Activated CD8-positive, alpha-beta memory T cell treated with anti-CD3 and anti-CD28 coated beads, Interleukin-2, amount 50 U/mL, for 24 hours (primary cell): Measurements from ENCODE around the gene ACAA2.

Experiments used
- DNase-seq: peaks from one replicate; pipeline ENCODE4 v3.0.0-alpha.2; 2020; ENCODE audit errors: extremely low read depth

The ACAA2 gene

GRCh38 chr18:49767111-49768050 is 46.0 kb downstream of the ACAA2 start:
- DNase-seq = no peak

GRCh38 chr18:49766646-49767045 is 46.7 kb downstream of the ACAA2 start:
- no peak for DNase-seq

DNA sequence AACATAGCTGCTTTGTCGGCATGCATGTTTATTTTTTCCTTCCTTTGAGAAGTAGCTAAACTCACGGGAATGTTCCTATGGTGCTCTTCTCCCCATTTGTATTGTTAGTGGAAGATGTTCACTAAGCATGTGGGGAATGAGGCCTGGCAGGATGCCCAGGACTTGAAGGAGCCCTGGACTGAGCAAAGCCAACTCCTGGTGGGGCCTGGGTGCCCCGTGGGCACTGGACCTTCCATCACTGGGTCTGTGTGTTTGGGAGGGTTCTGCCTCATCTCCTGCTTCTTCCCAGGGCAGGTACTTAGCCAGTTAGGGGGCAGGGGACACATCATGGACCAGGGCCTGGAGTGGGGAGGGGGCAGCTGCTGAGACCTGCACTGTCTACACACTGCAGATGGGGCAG is 49.3 kb downstream of the ACAA2 start:
- DNase-seq = no peak

DNA sequence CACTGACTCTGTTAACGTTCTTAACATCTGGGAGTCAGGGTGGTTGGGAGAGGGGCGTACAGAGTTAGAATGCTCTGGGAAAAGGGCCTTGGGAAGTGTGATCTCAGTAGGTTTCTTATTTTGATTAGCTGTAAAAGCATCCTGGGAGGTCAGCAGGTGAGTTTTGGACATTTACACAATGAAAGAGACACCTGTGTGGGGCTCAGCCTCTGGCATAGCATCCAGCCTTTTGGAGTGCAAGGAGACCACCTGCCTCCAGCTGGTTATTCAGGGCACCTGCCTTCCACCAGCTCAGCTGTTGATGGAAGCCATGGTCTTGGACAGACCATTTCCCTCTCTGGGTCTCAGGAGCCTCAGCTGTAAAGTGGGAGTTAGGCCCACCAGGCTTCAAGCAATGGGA is 49.7 kb downstream of the ACAA2 start:
- DNase-seq = no peak

- no peak for DNase-seq
These were observed 50.9 kb downstream of the ACAA2 start for GRCh38 chr18:49762191-49763077.

DNA sequence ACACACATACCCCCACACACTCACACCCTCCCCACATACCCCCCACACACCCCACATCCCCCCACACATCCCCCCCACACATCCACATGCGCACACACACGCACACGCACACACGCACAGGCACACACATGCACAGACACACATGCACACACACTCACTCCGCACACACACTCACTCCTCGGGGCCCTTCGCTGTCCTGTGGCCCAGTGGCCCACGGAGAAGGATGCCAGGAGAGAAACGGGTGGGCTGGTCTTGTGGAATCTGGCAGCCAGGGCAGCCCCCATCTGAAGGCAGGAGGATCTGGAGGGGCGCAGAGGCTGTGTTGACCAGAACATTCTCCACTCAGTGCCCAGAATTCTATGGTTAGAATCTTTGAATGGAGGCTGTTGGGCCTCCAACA is 51.6 kb downstream of the ACAA2 start:
- no peak for DNase-seq

DNA sequence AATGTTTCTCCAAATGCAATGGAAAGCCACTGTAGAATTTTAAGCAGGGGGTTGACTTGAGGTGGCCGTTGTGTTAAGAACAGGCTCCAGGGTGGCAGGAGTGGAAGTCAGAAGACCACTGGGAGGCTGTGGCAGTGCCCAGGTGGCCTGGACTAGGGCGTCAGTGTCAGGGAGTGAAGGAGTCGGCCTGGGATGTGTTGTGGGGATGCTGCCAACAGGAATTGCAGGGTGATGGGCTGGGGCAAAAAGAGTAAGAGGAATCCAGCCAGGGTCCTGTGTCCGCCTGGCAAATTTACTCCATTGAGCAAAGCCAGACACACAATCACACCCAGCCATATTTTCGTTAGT is 55.1 kb downstream of the ACAA2 start:
- no peak for DNase-seq

DNA sequence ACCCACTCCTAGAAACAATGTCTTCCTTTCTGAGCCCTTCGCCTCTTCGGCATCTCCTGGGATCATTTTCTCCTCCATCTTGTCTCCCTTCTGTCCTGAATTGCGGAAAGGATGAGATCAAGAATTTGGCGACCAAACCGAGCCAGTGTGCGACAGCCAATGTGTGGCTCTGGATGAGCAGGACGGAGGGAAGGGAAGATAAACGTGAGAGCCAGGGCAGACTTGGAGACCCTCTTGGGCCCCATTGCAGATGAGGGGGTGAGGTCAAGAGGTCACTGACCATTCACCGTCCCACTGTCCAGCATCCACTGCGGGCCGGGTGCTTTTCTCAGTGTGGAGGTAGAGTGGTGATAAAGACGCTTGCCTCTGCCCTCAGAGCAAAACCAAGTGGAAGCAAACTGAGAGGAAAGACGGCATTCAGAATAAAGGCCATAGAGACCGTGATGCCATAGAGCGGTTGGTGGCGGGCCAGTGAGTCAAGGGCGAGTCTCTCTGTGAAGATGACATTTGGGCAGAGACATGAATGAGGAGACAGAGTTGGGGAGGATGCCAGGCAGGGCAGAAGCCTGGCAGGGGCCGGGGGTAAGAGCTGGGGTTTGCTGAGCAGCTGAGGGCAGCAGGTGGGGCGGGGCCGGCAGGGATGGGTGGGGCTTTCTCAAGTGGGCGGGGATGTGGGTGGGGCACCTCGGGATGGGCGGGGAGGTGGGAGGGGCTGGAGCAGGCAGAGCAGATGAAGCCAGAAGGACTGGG is 55.6 kb downstream of the ACAA2 start:
- DNase-seq = no peak

DNA sequence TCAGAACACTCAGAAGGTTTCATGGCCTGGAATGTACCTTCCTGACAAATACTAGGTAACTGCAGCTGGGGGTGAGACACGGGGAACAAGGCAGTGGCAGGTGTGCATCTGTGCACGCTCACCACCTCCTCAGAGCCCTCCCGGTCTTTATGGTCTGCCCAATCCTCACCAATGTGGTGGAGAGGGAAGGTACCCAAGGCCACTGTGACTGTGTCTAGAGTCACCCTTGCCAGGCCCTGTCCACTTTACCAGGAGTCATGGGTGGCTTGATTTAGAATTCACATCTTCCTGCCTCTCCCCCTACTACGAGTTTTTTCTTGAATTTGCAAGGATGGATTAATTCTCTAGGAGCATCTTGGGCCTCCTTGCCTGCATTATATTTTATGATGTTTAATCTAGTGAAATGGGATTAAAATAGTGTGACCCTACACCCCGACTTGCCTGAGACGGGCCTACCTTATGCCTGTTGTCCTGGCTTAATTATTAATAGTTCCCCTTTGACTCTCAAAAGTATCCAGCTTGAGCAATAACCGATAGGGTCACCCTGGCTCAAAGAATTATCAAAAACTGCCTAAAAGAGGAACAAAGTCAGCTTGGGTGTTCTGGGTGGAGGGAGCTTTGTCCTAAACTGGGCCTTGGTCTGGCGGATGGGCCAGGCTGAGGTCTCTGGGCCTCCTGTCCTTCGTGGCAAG is 56.5 kb downstream of the ACAA2 start:
- DNase-seq = no peak

DNA sequence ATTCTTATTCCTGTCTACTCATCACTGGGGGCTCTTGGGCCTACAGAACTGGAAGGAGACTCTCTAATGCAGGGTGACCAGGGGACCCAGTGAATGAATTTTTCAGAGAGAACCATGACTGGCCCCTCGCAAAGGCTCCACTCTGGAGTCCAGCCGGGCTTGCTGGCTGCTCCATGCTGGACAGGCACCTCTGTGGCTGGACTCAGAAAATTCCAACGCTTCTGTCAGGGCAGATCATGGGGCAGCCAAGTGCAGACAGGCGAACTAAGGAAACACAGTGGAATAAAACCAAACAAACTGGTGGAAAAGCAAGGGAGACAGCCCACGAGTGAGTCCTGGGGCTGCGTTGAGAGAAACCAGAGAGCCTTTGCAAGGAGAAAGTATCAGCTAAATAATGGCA is 57.2 kb downstream of the ACAA2 start:
- no peak for DNase-seq

- no peak for DNase-seq
These were observed 57.8 kb downstream of the ACAA2 start for GRCh38 chr18:49755489-49755888.

GRCh38 chr18:49754866-49755265 is 58.5 kb downstream of the ACAA2 start:
- DNase-seq = no peak

DNA sequence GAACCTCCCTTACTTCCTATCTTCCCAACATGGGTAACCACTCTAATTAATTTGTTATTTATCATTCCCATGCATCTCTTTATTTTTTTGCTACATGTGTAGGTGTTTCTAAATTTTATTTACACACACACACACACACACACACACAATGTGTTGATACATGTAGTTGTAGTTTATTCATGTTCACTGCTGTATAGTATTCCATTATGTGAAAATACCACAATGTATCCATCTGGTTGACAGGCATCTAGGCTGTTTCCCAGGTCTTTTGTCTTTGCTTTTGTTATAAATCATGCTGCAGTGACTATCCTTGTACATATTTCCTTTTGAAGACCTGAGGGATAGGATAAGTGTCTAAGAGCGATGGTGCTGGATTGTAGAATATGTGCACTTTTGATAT is 59.7 kb downstream of the ACAA2 start:
- DNase-seq = no peak

DNA sequence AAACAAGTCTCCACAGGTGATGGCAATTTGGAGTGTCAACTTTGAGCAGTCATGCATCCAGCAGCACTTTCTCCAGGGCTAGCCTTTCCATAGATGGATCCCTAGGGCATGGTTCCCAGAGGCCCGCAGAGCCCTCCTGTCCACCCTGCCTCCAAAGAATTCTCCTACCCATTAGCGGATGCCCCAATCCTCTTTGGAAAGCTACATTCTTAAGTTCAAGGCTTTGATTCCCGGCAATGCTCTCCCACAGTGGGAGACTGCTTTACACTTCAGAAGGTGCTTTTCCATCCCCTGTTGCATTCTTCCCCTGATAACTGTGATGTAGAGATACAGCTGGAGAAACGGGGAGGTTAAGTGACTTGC is 61.3 kb downstream of the ACAA2 start:
- no peak for DNase-seq

- no peak for DNase-seq
These were observed 61.8 kb downstream of the ACAA2 start for GRCh38 chr18:49751427-49752094.

- no peak for DNase-seq
These were observed 63.8 kb downstream of the ACAA2 start for GRCh38 chr18:49749563-49749962.

- no peak for DNase-seq
These were observed 65.5 kb downstream of the ACAA2 start for GRCh38 chr18:49747876-49748275.

GRCh38 chr18:49745045-49746014 is 68.0 kb downstream of the ACAA2 start:
- no peak for DNase-seq

DNA sequence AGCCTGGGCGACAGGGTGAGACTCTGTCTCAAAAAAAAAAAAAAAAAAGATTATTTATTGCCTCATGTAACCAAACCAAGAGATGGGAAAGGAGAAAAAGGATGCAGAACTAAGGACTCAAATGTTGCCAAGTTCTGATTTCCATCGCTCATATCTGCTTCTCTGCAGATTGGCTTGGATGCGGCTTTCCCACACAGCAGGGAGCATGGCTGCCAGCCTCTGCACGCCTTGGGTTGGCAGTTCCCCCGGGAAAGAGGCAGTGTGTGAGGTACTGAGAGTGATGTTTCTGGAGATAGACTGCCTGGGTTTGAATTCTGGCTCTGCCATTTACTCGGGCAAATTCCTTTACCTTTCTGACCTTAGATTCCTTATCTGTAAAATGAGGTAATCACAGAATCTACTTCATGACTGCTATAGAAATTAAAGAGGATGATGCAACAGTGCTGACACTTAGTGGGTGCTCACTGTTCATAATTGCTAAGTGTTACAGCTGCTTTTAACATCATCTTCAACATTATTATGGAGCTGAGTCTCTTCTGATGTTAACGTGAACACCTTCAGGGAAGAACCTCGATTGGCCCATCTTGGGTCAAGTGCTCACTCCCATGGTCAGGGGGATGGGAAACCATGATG is 68.8 kb downstream of the ACAA2 start:
- DNase-seq = no peak
